HG02798 (cell line): ENCODE measurements around the gene GRID1.
A peak's percentile ranks its signal among the peaks of the same experiment; 100 is the strongest.
"Not testable (repeated sequence)": the region's sequence is repeated elsewhere in the genome, so short reads cannot be mapped to it uniquely, and the experiment has no call there.

ENCODE experiments used
- ATAC-seq: cut with Tn5 transposase; IDR thresholded peaks from one replicate; pipeline ENCODE4 v1.9.1; 2021; ENCODE audit warnings: mild to moderate bottlenecking; ENCODE audit not compliant: unreplicated experiment, poor library complexity

Gene GRID1

DNA sequence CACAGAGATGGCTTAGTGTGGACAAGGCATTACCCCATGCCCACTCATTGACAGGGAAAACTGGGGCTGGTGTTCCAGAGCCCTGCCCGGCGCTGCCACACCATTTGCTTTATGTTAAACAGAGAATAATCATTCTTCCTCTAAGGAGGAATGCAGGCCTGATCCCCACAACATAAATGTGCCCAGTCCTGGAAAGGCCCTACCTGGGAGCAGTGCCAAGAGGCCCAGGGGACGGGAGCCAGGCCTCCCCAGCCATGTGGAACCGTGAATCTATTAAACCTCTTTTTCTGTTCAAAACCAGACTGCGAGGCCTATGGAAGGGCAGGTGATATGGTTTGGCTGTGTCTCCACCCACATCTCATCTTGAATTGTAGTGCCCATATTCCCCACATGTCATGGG, 264.1 kb downstream of the GRID1 start:
- ATAC-seq: no peak

DNA sequence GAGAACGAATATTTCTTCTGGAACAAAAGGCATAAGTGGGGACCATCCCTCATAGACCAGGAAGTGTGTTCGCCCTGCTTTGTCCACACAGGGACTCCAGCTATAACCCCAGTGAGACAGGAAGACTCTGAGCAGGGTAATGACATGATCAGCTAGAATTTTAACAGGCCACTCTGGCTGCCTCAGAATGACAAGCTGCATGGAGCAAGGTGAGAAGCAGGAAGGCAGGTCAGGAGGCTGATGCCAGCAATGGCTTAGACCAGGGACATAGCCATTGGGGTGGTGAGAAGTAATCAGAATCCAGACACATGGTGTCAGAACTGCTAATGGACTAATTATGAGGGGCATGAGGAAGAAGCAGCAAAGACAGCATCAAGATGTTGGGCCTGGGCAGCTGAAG, 264.6 kb downstream of the GRID1 start:
- no peak for ATAC-seq

DNA sequence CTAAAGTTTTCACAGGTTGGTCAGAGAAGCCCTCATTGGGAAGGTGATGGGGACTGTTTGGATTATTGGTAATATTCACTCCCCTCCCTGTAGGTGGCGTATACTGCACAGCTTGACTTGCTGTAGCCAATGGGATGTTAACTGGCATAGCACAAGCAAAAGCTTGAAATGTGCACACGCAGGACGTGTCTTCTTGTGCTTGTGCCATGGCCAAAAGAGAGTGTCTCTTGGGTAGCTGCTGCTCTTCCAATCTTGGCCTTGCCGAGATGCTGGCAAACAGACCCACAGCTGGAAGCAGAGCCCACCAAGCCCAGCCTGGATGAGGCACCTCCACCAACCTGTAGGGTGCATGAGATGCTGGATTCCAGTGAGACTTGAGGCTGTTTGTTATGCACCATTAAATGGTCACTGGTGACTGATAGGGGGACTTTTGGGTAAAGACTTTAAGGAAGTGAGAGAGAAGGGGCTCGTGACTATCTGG, 266.0 kb downstream of the GRID1 start:
- ATAC-seq: peak; percentile 62

DNA sequence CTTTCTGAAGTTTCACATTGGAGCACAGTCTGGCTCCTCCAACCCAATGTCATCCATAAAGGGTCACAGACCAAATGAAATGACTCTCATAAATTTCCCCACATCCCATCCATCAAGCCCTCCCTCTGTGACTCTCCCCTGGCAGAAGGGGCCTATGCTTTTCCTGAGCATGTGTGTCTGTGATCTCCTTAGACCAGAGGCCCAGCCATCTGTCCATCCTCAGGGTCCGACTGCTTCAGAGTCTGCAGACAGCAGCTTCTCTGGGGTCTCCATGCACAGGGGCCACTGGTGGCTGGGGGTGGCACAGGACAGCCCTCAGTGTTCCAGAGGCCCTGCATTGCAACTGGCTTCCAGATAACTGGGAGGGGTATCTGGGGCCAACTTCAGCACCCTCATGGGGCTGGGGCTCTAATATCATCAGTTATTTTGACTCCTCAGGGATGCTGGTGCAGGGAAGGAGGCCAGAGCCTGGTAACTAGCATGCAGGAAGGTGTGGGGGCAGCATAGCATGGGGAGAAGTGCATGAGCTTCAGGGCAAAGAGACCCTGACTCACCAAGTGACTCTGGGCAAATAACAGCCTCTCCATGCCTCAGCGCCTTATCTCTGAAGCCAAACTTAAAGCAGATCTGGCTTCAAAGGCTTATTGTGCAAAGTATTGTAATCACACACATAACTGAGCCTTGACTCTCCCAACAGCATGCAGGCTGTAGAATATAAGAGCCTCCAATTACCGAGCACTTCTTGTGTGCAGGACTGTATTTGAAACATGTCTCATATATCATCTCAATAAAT, 266.9 kb downstream of the GRID1 start:
- no peak for ATAC-seq

DNA sequence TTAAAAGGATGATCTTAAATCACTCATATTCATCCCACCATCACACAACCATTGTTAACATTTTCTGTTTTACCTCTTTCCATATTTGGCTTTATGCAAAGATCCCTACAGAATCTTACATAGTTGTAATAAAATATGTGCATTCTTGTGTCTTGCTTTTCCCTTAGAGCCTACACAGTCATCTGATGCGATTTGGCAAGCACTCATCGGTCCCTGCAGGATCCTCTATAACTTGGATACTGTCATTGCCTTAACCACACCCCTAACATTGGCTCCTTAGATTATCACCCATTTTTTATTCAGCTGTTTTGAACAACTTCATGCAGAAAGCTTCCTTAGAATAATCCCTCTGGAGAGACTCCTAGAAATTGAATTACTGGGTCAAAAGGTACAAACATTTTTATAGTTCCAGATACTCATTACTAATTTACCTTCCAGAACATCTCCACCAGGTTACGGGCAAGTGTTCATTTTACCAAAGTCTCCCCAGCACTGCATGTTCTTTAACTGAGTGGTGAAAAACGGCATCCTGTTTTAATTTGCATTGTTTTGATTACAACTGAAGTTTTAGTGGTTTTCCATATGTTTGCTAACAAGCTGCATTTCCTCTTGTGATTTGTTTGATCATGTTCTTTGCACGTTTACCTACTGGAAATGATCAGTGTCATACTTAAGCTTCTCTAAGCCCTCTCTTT, 268.3 kb downstream of the GRID1 start:
- no peak for ATAC-seq

DNA sequence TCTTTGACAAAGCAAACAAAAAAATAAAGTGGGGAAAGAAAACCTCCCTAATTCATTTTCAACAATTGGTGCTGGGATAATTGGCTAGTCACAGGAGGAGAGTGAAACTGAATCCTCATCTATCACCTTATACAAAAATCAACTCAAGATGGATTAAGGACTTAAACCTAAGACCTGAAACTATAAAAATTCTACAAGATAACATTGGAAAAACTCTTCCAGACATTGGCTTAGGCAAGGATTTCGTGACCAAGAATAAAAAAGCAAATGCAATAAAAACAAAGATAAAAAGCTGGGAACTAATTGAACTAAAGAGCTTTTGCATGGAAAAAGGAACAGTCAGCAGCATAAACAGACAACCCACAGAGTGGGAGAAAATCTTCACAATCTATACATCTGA, 271.5 kb downstream of the GRID1 start:
- not testable (repeated sequence) for ATAC-seq

DNA sequence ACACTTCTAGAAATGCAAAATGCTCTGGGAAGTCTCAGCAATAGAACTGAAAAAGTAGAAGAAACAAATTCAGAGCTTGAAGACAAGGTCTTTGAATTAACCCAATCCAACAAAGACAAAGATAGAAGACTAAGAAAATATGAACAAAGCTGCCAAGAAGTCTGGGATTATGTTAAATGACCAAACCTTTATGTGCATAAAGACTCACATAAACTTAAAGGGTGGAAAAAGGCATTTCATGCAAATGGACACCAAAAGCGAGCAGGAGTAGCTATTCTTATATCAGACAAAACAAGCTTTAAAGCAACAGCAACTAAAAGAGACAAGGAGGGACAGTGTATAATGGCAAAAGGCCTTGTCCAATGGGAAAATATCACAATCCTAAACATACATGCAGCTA, 274.3 kb downstream of the GRID1 start:
- not testable (repeated sequence) for ATAC-seq

DNA sequence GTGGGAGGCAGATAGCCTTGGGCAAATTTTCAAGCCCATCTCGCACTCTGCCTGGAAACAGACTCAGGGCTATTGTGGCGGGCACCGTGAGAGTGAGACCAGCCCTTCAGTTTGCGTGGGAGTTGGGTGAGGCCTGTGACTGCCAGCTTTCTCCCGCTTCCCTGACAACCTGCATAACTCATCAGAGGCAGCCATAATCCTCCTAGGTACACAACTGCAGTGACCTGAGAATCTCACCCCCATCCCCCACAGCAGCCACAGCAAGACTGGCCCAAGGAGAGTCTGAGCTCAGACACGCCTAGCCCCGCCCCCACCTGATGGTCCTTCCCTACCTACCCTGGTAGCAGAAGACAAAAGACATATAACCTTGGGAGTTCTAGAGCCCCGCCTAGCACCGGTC, 275.4 kb downstream of the GRID1 start:
- no peak for ATAC-seq

DNA sequence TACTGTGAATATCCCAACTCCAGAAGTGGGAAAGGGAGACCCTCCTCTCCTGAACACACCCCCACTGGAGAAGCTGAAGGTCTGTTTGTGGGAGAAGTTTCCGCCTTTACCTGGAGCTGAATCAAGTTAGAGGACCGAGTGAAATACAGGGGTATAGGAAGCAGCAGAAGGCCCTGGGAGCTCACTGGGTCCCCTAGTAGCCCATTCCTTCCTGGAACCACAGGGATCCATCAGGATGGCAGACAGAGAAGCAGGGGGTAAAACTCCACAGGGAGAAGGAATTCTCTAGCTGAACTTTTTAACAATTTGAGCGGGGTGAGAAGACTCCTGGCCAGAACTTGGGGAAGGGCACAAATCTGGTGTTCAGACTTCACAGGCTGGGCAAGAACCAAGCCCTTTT, 275.8 kb downstream of the GRID1 start:
- no peak for ATAC-seq

DNA sequence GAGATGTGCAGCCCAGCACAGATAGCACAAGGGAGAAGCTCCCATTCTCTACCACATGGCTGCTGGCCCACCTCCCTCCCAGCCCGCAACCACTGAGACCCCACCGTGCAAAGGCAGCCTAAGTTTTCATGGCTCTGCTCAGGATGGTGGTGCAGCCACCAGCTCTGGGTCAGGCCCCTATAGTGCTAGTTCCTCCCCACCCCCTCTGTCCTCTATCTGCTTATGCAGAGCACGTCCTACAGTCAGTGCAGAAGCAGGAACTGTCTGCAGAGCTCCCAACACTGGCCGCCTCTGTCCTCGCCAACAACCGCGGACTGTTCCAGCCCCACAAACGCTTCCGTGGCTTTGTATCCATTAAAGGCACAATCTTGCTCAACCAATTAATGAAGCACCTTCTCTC, 278.9 kb downstream of the GRID1 start:
- ATAC-seq: no peak

DNA sequence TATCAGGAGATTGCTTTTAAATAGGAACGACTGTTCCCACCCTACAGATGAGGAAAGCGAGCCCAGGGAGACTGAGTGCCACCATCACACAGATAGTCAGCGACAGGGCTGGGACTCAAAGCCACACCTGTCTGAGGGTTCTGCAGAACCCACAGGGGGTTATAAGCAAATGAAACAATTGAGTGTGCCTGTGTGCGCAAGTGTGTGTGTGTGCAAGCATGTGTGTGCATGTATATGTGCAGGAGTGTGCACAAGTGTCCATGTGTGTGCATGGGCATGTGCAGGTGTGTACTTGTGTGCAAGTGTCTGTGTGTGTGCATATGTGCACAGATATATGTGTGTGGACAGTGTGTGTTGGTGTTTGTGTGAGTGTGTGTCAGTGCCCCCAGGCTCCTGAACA, 280.2 kb downstream of the GRID1 start:
- no peak for ATAC-seq

DNA sequence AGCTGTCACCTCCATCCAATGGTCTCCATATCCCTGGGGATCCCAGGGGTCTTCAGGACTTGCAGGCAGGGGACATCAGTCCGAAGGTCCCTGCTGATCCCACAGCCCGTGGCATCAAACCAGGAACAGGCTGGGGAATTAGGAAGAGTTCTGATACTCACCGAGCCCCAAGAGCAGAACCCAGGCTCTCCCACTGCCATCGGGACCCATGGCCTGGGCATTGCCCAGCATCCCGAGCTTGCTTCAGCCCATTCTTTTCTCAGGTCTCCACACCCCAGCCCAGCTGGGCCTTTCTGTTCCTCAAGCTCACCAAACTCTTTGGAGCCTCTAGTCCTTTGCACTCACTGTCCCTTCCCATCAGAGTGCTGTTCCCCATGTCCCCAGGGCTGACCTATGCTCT, 280.9 kb downstream of the GRID1 start:
- no peak for ATAC-seq

DNA sequence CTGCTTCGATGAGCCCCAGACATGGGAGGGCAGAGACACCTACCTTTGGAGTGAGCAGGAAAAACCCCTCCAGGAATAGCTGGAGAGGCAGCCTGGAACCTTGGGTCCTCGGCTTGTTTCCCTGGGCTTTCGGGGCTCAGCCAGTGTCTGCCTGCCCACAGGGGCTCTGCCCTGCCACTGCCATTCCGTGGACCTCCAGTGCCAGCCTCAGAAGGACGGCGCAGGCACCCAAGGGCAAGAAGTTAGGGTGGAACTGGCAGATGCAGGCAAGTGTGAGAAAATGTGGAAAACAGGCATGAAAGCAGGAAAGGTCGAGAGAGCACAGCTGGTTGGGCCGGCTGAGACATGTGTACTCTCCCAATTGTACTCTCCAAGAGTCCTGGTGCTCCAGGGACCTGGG, 281.5 kb downstream of the GRID1 start:
- ATAC-seq: no peak

DNA sequence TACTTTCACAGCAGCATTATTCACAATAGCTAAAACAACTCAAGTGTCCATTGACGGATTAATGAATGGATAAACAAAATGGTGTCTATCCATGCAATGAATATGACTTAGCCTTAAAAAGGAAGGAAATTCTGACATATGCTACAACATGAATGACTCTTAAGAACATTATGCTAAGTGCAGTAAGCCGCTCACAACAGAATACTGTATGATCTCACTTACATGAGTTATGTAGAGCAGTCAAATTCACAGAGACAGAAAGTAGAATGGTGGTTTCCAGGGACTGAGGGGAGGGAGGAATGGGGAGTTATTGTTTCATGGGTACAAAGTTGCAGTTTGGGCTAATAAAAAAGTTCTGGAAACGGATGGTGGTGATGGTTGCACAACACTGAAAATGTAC, 282.0 kb downstream of the GRID1 start:
- ATAC-seq: no peak

DNA sequence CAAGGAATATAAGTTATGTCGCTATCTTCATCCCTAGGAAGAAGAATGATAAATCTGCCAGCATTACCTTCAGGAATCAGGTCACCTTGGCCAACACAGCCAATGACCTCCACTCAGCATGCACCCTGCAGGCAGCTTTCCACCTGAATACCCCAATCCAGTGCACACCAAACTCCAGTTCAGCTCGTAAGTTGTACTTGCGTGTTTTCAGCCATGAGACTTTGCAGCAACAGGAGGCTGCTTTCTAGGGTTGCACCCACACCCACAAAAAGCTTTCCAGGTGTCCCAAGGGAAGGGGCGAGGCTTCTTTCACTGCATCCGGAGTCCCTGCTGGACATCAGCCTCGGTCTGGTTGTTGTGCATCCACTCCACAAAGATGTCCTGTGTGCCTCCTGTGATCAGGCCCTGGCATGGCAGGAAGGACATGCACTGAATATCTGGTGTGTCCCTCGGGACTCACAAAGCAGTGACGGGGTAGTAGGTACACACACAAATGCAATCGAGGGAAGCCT, 282.9 kb downstream of the GRID1 start:
- no peak for ATAC-seq

DNA sequence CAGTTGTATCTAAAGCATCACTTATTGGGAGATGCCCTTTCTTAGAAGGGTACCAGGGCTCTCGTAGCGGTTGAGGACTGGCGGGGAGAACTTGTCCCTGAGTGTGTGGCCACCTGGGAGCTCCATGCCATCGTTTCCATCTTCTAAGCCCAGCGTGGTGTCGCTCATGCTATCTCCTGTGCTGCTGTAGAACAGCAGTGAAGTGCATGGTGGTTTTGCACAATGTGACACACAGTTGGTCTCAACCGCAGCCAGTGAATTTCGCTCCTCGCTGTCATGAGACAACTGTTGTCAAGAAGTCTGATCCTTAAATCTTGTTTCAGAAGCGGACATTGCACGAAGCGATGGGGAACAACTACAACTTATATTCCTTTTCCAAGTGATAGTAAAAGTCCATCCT, 283.4 kb downstream of the GRID1 start:
- no peak for ATAC-seq

DNA sequence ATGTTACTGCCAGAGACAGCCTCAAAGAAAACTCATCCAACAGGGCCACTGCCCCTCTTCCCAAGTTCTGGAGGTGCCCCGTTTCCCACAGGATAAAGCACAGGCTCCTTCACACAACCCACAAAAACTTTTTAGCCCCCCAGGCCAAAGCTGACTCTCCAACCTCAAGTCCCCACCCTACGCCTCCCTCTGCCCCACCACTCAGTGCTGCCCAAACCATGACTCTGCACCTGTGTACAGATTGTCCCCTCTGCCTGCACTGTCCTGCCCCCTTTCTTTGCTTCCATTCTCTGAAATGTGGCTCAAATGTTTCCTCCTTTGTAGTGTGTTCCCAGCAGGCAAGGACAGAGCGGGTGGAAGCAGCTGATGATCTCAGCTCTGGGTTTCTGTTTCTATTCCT, 284.0 kb downstream of the GRID1 start:
- ATAC-seq: no peak

DNA sequence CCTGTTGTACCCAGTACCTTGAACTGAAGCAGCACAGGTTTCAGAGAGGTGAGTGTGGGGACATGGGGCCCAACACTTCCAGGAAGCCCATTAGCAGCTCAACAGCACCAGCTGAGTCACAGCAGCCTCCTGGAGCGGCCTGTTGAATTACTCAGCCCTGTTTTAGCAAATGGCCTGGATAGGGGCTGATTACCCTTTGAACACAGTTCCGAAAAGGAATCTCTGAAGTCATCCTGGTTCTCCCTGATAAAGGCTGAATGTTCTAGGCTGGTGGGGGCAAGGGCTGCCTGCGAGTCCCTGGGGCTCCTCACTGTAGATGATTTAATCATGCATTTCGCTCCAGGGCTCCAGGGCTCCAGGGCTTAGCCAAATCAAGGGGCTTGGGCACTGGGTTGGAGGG, 287.5 kb downstream of the GRID1 start:
- ATAC-seq: no peak

DNA sequence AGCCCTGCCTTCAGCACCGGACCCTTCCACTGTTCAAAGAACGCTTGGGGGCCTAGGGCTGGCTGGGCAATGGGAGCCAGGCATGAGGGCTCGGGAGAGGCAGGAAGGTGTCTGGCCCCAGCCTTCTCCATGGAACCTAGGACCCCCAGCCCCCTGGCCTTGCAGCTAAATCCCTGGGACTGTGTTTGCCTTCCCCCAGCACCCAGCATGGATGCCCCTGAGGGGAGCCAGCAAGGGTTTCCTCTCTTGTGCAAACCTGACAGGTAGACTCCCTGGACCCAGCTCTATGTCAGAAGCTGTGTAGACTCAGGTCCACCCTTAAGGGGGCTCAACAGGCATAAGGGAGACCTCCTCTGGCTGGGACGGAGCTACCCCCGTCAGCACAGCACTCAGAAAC, 288.0 kb downstream of the GRID1 start:
- no peak for ATAC-seq

DNA sequence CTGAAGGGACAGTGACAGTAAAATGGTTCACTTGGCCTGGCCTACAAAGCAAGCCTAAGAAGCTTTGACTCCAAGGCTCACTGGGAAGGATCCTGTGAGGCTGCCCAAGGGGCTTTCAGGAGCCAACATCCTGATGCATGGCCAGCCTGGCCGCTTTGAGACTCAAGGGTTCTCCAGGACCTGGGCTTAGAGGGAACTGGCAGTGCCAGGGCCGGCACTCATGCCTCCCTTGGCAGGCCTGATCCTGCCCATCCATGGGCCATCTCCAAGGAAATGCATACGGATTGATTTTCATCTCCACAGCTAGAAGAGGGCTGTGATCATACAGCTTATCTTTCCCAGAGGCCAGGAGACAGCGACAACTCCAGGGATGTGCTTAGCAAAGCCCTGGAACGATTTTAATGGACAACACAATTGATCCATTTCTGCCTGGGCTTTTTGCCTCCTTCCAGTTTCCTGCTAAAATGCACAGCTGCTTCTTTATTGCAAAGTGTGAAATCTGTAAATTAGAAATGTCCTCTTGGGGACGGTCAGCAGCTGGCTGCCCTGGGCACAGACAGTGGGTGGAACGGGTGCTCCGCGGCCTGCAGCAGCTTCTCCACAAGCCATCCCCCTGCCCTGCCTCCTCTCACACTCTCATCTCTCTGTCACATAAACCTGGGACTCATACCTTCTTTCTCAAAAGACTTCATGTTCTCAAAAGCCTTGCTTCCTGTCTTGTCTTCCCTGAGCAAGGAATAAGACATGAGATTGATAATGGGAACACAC, 288.5 kb downstream of the GRID1 start:
- ATAC-seq: no peak

DNA sequence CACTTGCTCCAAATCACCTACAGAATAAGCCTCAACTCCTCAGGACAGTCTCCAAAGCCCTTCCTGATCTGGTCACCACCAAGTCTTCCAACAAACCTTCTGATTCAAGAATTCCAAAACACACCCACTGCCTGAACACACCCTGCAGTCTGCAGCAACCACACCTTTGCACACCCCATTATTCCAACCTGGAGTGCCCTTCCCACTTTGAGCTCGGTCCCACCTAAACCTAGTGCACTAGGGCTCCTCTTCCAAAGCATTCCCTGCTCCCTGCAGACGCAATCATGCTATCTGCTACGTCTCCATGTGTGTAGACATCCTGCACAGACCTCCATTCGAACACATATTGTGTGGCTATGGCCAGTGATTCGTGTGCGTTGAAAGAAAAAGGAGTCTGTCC, 289.3 kb downstream of the GRID1 start:
- ATAC-seq: no peak
